HG03571 (cell line): Measurements from ENCODE around the gene TLE5.
"Not testable (repeated sequence)": the region's sequence is repeated elsewhere in the genome, so short reads cannot be mapped to it uniquely, and the experiment has no call there.

Source experiments
- ATAC-seq: cut with Tn5 transposase; IDR thresholded peaks from one replicate; pipeline ENCODE4 v1.9.1; 2021; ENCODE audit not compliant: unreplicated experiment

The TLE5 gene

GRCh38 chr19:3027981-3028304, 34.4 kb downstream of the TLE5 start:
- no peak for ATAC-seq

GRCh38 chr19:3027292-3027691, 35.0 kb downstream of the TLE5 start:
- ATAC-seq = no peak

- ATAC-seq = no peak
Observed at GRCh38 chr19:3026768-3027167, 35.5 kb downstream of the TLE5 start.

- no peak for ATAC-seq
Observed at GRCh38 chr19:3025549-3025886, 36.8 kb downstream of the TLE5 start.

GRCh38 chr19:3024870-3025548, 37.3 kb downstream of the TLE5 start:
- no peak for ATAC-seq

- ATAC-seq = no peak
Observed at GRCh38 chr19:3024509-3024869, 37.8 kb downstream of the TLE5 start.

- ATAC-seq = no peak
Observed at GRCh38 chr19:3020321-3020960, 41.9 kb downstream of the TLE5 start.

- no peak for ATAC-seq
Observed at GRCh38 chr19:3019211-3019854, 43.0 kb downstream of the TLE5 start.

GRCh38 chr19:3017923-3018322, 44.4 kb downstream of the TLE5 start:
- no peak for ATAC-seq

- no peak for ATAC-seq
Observed at GRCh38 chr19:3015126-3016057, 46.9 kb downstream of the TLE5 start.

GRCh38 chr19:3014135-3014534, 48.2 kb downstream of the TLE5 start:
- no peak for ATAC-seq

GRCh38 chr19:3013263-3013725, 49.0 kb downstream of the TLE5 start:
- ATAC-seq = no peak

- no peak for ATAC-seq
Observed at GRCh38 chr19:3012621-3013262, 49.6 kb downstream of the TLE5 start.

- not testable (repeated sequence) for ATAC-seq
Observed at GRCh38 chr19:3012059-3012458, 50.2 kb downstream of the TLE5 start.

- ATAC-seq = no peak
Observed at GRCh38 chr19:3010871-3011270, 51.4 kb downstream of the TLE5 start.

- no peak for ATAC-seq
Observed at GRCh38 chr19:3008994-3009393, 53.3 kb downstream of the TLE5 start.

GRCh38 chr19:3007975-3008374, 54.3 kb downstream of the TLE5 start:
- ATAC-seq = no peak

GRCh38 chr19:3006075-3006767, 56.1 kb downstream of the TLE5 start:
- no peak for ATAC-seq

GRCh38 chr19:3005345-3005744, 57.0 kb downstream of the TLE5 start:
- ATAC-seq = no peak

GRCh38 chr19:3004522-3004921, 57.8 kb downstream of the TLE5 start:
- no peak for ATAC-seq
